Stimulated activated CD8-positive, alpha-beta memory T cell treated with anti-CD3 and anti-CD28 coated beads, Interleukin-15, amount 100 ng/mL, for 48 hours (primary cell): ENCODE results near the gene C7orf25.
"Not testable (repeated sequence)": the region's sequence is repeated elsewhere in the genome, so short reads cannot be mapped to it uniquely, and the experiment has no call there.

Experiments
- DNase-seq, 2 donors: peaks; one replicate each; pipeline ENCODE4 v3.0.0-alpha.2; 2020; ENCODE audit warnings: low read depth in 2 of 2

The C7orf25 gene

DNA sequence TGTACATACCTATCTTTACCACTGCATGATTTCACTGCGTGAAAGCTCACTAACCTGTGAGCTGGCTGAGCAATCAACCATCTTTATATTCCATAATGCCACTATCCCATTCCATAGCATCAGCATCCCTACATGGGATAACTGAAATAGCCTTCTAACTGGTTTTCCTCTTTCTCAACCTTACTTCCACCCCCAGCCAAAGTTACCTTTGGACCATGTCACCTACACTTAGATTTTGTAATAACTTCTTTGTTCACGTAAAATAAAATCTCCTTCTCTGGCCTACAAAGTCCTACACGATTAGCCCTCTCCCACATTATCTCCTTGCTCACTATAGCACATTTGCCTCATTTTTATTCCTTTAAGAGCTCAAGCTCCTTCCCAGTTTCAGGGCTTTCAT lies 17.6 kb upstream of the C7orf25 start:
- no peak for DNase-seq

- no peak for DNase-seq
Observed at GRCh38 chr7:42928754-42929153, 16.9 kb upstream of the C7orf25 start.

GRCh38 chr7:42926204-42926603 lies 14.3 kb upstream of the C7orf25 start:
- DNase-seq: no peak

- DNase-seq: no peak
Observed at GRCh38 chr7:42925630-42926029, 13.8 kb upstream of the C7orf25 start.

DNA sequence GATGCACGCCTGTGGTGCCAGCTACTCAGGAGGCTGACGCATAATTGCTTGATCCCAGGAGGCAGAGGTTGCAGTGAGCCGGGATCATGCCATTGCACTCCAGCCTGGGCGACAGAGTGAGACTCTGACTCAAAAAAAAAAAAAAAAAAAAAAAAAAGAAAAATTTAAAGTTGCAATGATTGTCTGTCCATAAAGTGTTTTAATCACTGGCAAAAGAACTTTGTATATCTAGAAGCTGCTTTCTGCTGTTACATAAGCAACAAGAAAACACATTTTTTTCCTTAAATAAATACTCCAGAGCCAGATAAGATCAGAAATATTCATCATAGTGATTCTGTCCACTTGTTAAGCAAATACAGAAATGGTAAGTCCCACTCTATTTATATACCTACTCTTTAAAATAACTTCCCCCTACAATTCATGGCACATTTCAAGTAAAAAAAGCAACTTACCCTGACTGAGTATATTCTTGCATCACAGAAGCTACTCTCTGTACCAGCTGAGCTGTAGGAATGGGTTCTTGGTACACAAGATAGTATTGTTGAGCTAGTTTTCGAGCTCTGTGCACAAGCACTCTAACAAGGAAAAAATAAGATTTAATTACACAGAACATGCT lies 12.5 kb upstream of the C7orf25 start:
- DNase-seq: no peak

DNA sequence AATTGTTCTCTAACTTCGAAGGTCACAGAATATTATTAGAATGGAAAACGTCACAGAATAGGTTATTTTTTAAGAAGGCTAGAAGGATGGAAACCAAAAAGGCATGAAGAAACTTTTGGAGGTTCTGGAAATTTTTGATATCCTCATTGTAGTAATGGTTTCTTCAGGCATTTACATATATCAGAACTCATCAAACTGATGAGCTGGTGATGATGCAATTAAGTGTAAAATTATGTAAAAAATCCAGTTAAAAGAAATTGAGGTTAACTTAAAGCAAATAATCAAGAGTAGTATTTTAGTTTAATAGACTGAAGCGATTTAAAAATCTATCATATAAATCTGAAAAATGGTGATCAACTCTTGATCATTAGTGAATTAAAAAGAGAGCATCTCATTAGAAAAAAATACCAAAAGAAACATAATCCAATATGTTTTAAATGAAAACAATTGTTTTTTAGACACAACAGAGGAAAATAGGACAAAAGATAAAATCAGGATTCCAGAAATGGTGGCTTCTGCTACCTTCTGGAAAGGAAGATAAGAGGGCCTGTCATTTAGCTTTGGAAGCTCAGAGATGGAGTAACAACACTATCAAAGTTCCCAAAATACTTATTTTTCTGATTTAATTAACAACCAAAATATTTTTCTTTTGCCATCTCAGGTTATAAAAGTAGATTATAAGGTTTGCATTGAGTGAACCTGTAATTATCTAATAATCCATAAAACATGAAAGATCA lies 10.3 kb upstream of the C7orf25 start:
- DNase-seq: no peak

DNA sequence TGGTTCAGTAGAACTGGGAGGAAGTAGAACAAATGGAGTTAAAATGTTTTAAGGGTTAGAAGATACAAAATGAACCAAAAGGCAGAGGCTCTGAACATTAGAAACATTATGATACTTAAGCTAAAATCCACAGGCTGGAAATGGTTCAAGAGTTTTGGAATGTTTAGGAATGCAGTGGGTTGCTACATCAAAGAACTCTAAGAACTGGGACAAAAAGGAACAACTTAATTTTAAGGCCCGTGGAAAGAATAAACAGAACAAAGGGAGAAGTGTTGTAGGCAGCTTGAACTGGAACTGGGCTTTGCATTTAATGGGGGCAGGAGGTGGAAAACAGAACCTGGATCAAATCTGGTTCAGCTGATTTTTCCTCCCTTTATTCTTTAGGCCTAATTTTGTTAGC lies 3.5 kb upstream of the C7orf25 start:
- DNase-seq: no peak

DNA sequence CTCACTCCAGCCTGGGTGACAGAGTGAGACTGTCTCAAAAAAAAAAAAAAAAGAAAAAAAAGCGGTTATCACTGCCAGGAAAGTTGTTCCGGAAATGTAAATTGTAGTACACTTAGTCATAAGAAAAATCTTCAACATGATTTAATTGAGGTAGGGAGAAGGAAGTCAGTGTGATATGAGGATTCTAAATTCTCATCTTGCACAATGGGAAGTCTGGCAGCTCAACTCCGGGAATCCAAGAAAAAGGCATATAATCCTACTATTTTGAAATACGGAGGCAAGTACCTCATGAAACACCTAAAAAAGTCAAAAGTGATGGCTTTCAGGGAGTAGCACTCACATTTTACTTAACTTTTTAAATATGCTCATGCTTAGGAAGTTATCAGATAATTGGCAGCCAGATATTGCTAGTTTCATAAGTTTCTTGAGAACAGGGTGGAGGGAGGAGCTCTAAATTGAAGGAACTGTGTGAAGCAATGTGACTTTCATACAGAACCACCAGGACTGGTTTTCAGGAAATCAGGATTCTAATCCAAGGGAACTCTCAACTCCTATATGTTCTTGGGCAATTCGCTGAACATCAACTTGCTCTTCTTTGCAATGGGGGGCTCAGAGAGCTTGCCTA lies 2.7 kb upstream of the C7orf25 start:
- DNase-seq: no peak

GRCh38 chr7:42914009-42914408 lies 2.1 kb upstream of the C7orf25 start:
- no peak for DNase-seq

DNA sequence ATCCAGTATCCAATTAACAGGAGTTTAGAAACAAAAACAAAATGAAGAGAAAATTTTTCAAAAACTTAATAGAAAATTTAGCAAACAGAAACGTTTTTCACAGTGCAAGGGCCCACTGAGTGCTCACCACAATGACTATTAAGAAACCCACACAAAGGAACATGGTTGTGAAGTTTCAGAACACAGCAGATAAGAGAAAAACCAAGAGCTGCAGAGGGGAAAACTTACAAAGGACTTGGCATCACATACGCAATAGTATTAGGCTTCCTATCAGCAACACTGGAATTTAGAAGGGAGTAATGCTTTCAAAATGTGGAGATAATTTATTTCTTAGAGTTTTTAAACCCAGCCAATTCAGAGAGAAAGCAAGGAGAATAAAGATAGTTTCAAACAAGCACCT lies 1.7 kb upstream of the C7orf25 start:
- no peak for DNase-seq

GRCh38 chr7:42910306-42910705 lies 1.6 kb downstream of the C7orf25 start:
- DNase-seq: no peak

- no peak for DNase-seq
Observed at GRCh38 chr7:42907316-42907715, 4.6 kb downstream of the C7orf25 start.

GRCh38 chr7:42906181-42906580 lies 5.7 kb downstream of the C7orf25 start:
- no peak for DNase-seq

- no peak for DNase-seq
Observed at GRCh38 chr7:42902331-42902730, 9.5 kb downstream of the C7orf25 start.

DNA sequence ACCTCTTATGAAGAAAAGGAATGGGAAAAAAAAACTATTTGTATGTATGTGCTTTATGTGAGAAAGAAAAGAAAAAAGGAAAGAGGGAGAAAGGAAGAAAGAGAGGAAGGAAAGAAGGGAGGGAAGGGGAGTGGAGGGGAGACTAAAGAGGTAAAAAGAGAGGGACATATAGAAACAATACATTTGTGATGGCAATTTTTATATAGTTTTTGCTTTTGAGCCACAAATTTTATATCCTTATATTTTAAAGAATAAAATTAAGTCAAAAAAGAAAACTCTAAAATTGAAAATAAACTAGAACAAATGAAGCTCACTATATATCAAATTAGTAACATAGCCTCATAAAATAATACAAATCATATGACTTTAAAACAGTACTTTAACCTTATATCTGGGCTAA lies 11.0 kb downstream of the C7orf25 start:
- DNase-seq: no peak

DNA sequence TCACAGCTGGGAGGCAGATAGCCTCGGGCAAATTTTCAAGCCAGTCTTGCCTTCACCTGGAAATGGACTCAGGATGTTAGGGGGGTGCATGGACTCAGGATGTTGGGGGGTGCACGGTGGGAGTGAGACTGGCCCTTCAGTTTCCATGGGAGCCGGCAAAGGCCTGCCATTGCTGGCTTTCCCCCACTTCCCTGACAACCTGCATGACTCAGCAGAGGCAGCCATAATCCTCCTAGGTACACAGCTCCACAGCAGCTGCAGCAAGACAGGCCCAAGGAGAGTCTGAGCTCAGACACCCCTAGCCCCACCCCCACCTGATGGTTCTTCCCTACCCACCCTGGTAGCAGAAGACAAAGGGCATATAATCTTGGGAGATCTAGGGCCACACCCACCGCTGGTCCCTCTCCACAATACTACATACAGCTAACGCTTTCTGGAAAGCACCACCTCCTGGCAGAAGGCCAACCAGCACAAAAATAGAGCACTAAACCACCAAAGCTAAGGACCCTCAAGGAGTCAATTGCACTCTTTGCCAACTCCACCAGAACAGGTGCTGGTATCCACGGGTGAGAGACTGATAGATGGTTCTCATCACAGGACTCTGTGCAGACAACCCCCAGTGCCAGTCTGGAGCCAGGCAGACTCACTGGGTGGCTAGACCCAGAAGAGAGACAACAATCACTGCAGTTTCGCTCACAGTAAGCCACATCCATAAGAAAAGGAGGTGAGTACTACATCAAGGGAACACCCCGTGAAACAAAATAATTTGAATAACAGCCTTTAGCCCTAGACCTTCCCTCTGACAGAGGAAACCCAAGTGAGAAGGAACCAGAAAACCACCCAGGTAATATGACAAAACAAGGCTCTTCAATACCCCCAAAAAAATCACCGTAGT lies 18.3 kb downstream of the C7orf25 start:
- DNase-seq: no peak

GRCh38 chr7:42886893-42887505 lies 24.9 kb downstream of the C7orf25 start:
- DNase-seq: no peak

DNA sequence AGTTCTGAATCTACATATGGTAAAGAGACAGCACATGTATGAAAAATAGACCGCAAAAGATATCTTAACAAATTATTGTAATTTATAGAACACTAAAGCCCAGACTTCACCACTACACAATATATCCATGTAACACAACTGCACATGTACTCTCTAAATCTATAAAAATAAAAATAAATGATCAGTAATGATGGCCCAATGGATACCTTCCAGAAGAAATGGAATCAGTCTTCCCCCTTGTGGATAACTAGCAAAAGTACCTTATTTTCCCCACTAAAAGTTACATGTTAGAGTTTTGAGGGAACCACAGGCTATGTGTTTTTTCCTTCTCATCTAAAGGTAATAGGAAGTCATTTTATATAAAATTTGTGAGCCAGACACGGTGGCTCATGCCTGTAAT lies 25.7 kb downstream of the C7orf25 start:
- no peak for DNase-seq

GRCh38 chr7:42885183-42885582 lies 26.7 kb downstream of the C7orf25 start:
- not testable (repeated sequence) for DNase-seq

DNA sequence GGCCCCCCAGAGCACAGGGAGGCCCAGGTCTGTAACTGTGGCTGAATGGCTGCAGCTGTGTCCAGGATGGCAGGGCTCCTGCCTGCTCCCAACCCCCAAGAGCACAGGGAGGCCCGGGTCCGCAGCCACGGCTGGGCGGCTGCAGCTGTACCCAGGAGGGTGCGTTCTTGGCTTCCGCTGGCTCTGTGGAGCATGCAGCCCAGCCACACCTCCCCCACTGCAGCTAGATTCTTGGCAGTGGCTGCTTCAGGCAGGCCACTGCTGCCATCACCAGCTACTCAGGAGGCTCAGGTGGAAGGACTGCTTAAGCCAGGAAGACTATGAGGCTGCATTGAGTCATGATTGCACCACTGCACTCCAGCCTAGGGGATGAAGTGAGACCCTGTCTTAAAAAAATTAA lies 27.9 kb downstream of the C7orf25 start:
- no peak for DNase-seq

DNA sequence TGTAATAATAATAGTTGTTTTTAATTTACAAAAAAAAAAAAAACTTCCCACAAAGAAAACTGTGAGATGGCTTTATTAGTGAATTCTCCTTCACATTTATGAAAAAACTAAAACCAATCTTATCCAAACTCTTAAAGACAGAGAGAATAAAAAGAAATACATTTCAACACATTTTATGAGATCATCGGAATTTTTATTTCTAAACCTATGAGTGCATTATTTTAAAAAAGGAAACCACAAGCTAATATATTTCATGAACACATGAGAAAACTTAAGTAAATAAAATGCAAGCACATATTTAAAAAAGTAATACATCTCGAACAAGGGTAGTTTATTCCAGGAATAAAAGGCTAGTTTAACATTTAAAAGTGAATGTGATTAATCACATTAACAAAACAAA lies 31.5 kb downstream of the C7orf25 start:
- DNase-seq: no peak

DNA sequence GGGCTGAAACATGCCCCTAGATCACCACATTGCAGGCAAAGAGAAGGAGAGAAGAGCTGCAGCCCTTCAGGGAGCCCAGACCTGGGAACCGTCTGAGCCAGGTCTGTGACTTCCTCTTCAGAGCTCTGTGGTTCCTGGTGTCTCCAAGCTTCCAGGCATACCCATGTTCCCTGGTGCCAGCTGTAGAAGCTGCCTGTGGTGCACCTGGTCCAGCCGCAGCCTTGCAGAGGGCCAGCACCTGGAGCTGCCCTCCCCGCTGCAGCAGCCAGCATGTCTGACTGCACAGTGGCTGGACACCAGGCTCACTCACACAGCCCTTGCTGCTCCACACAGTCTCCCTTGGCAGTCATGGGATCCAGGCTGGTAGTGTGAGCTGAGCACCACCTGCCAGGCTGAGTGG lies 33.6 kb downstream of the C7orf25 start:
- DNase-seq: no peak
